Fibroblast of villous mesenchyme (primary cell): ENCODE results near the gene ZSWIM1. TPM values are rescaled to one million over a fixed set of nuclear protein-coding genes. Genes with fewer than 3 reads are reported as not detected.

Source experiments
- DNase-seq: peaks from one replicate; pipeline ENCODE4 v3.0.0-alpha.2; 2010; ENCODE audit warnings: low read depth
- H3K4me3 ChIP-seq: 2 replicates; pipeline ENCODE4 v1.5.1; 2011; ENCODE audit warnings: low read depth, mild to moderate bottlenecking, low read length
- CTCF ChIP-seq: IDR thresholded peaks from 2 replicates; pipeline ENCODE4 v1.5.1; 2012; ENCODE audit warnings: low read depth, mild to moderate bottlenecking, low read length; ENCODE audit not compliant: insufficient read depth
- total RNA-seq: library from RNA; depleted of rRNA; stranded (reverse); fragments of >200 nt; gene quantifications from 2 replicates; pipeline ENCODE4 v1.2.3, GENCODE V29; 2012

ZSWIM1 gene
- total RNA-seq, 1 donor: 9.1 TPM

GRCh38 chr20:45902199-45902701 lies 21.2 kb downstream of the ZSWIM1 start:
- no peak for TF ChIP-seq CTCF
- no peak for DNase-seq
- no peak overlapping the region for H3K4me3 ChIP-seq

- DNase-seq: no peak
- no peak for TF ChIP-seq CTCF
- no peak overlapping the region for H3K4me3 ChIP-seq
Observed at GRCh38 chr20:45904583-45905504, 23.8 kb downstream of the ZSWIM1 start.

GRCh38 chr20:45905505-45906079 lies 24.6 kb downstream of the ZSWIM1 start:
- no peak for DNase-seq
- H3K4me3 ChIP-seq: no peak overlapping the region
- no peak for TF ChIP-seq CTCF

GRCh38 chr20:45907219-45907948 lies 26.4 kb downstream of the ZSWIM1 start:
- no peak for TF ChIP-seq CTCF
- no peak for DNase-seq

GRCh38 chr20:45908084-45908483 lies 27.1 kb downstream of the ZSWIM1 start:
- no peak overlapping the region for H3K4me3 ChIP-seq
- TF ChIP-seq CTCF: no peak
- DNase-seq: no peak

More at GRCh38 chr20:45907219-45907948, 26.4 kb downstream of the ZSWIM1 start:
- H3K4me3 ChIP-seq: no peak overlapping the region

- DNase-seq: no peak
- H3K4me3 ChIP-seq: no peak overlapping the region
- TF ChIP-seq CTCF: no peak
Observed at GRCh38 chr20:45909336-45909808, 28.3 kb downstream of the ZSWIM1 start.
